ENCODE data around the gene TPM4.
A peak's percentile ranks its signal among the peaks of the same experiment; 100 is the strongest.

Gene TPM4

DNA sequence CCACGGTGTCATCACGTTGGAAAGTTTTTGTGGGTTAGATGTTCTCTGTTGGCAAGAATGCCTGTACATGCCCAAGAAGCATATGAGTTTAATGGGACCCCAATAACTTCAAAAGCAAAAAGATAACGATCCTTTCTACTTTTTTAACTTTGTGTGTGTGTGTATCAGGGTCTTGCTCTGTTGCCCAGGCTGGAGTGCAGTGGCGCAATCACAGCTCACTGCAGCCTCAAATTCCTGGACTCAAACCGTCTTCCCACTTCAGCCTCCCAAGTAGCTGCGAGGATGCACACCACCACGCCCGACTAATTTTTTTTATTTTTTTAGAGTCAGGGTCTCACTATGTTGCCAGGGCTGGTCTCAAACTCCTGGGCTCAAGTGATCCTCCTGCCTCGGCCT, 34.3 kb upstream of the TPM4 start:
- no peak for DNase-seq (ENCODE audit: low spot score)

DNA sequence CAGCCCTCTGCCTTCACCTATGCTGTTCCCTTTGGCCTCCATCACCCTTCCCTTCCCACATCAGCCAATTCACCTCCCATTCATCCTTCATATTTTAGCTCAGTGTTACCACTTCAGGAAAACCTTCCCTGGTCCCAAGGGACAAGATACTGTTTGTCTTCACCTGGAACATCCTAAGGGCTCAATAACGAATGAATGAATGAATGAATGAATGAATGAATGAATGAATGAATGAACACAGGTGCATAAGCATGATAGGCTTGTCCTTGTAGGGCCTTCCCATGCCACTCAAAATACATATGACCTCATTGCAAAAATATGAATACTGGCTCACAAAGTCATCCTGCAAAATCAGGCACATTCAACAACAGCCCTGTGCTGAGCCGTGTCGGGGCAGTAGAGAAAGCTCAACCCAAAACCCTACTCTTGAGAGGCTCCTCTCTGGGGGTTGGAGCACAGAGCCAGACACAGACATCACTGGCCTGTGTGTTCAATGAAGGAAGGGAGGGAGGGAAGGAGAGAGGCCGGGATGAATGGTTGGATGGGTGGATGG, 33.7 kb upstream of the TPM4 start:
- no peak for DNase-seq (ENCODE audit: low spot score)

- no peak for DNase-seq (ENCODE audit: low spot score)
Measured at GRCh38 chr19:16043156-16043757, 33.0 kb upstream of the TPM4 start.

DNA sequence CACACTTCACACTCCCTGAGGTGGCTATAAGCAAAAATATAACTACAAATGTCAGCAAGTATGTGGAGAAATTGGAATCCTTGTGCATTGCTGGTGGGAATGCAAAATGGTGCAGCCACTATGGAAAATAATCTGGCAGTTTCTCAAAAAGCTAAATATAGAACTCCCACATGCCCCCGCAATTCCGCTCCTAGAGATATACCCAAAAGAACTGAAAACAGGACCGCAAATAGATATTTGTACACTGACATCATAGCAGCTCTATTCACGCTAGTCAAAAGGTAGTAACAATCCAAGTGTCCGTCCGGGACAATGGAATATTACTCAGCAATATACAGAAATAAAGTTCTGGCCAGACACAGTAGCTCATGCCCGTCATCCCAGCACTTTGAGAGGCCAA, 31.5 kb upstream of the TPM4 start:
- DNase-seq (ENCODE audit: low spot score) = no peak

GRCh38 chr19:16045171-16045570, 31.1 kb upstream of the TPM4 start:
- DNase-seq (ENCODE audit: low spot score) = no peak

- DNase-seq (ENCODE audit: low spot score) = no peak
Measured at GRCh38 chr19:16045893-16046292, 30.4 kb upstream of the TPM4 start.

DNA sequence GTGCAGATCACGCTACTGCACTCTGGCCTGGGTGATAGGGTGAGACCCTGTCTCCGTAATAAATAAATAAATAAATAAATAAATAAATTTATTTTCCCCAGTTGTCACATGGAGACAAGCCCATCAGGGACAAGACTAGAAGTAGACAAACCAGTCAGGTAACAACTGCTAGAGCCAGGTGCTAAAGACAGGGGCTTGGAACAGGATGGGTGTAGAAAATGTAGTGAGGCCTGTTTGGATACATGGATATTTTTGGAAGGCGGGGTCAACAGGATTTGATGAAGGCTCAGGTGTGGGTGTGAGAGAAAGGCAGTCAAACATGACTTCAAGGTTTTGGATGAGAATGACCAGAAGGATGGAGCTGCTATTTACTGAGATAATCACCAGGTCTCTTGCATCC, 27.7 kb upstream of the TPM4 start:
- DNase-seq (ENCODE audit: low spot score) = no peak

DNA sequence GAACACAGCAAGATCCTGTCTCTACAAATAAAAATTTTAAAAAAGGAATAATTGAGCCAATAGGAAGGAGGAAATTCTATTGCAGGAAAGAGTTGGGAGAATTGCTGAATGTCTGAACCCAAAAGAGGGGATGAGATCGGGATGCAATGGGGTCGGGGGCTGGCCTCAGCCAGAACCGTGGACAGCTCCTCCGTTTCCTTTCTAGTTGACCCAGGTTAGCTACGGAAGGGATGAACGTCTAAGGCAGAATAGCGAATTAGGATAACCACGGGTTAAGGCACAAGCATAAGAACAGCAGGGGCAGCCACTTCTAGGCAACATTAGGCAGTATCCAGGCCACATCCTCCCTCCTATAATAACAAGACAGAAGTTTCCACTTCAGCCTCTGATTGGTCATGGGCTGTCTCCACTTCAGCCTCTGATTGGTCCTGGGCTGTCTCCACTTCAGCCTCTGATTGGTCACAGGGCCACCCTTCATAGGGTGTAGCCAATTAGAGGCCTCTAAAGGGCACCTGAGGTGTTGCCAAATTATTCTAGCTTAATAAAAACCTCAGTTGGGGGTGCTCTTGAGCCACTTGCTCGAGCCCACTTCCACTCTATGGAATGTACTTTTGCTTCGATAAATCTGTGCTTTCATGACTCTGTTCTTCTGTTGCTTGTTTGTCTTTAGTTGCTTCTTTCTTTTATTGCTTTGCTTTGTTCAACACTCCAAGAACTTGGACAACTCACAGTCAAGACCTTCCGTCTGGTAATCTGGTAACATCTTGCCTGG, 24.9 kb upstream of the TPM4 start:
- no peak for DNase-seq (ENCODE audit: low spot score)

GRCh38 chr19:16052353-16052752, 23.9 kb upstream of the TPM4 start:
- DNase-seq (ENCODE audit: low spot score) = no peak

GRCh38 chr19:16057062-16057461, 19.2 kb upstream of the TPM4 start:
- no peak for DNase-seq (ENCODE audit: low spot score)

- DNase-seq (ENCODE audit: low spot score) = no peak
Measured at GRCh38 chr19:16060294-16060693, 16.0 kb upstream of the TPM4 start.

DNA sequence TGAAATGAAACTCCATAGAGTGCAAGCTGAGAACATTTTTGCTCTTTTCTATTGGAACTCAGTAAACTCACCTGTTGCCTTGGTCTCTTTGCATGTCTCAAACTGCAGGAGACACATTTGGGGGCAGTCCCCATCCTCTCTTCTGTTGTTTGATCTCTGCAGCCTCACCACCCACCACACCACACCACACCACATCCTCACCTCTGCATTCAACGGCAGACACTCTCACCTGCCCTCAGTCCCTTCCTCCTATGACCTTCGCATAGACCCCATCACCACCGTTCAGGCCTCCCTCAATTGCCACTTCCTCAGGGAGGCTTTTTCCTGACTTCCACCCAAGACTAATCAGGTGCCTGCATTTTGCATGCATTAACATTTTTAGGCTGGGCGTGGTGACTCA, 14.4 kb upstream of the TPM4 start:
- DNase-seq (ENCODE audit: low spot score) = no peak

GRCh38 chr19:16062789-16063188, 13.5 kb upstream of the TPM4 start:
- DNase-seq (ENCODE audit: low spot score) = peak; percentile 68

GRCh38 chr19:16064209-16064889, 11.9 kb upstream of the TPM4 start:
- DNase-seq (ENCODE audit: low spot score) = no peak

- peak; percentile 50 for DNase-seq (ENCODE audit: low spot score)
Measured at GRCh38 chr19:16066611-16067104, 9.6 kb upstream of the TPM4 start.

DNA sequence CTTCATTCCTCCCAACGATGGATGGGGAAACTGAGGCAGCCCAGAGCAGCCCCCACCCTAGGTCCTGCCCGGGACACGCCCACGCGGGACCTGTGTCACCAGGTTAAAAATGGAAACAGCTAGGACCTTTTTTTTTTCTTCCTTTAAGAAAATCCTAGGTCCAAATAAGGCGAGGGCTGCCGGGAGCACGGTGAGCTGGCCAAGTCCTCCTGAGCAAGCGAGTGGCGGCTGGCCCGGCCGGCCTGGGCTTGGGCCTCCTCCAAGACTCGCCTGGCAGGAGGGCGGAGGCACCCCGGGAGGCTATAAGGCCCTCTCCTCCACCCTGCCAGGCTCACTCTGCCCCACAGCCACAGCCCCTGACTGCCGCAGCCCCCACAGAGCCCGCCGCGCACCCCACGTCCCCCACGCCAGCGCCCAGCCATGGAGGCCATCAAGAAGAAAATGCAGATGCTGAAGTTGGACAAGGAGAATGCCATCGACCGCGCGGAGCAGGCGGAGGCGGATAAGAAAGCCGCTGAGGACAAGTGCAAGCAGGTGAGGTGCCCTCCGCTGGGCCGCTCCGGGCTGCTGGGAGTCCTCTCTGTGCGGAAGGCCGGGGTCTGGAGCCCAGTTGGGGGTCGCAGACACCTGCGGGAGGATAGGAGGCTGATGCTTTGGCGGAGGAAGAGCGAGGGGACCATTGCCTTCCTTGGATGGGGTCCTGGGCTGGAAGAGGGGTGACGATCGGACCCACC, 8.9 kb upstream of the TPM4 start:
- DNase-seq (ENCODE audit: low spot score) = no peak

- DNase-seq (ENCODE audit: low spot score) = no peak
Measured at GRCh38 chr19:16068696-16069259, 7.5 kb upstream of the TPM4 start.

DNA sequence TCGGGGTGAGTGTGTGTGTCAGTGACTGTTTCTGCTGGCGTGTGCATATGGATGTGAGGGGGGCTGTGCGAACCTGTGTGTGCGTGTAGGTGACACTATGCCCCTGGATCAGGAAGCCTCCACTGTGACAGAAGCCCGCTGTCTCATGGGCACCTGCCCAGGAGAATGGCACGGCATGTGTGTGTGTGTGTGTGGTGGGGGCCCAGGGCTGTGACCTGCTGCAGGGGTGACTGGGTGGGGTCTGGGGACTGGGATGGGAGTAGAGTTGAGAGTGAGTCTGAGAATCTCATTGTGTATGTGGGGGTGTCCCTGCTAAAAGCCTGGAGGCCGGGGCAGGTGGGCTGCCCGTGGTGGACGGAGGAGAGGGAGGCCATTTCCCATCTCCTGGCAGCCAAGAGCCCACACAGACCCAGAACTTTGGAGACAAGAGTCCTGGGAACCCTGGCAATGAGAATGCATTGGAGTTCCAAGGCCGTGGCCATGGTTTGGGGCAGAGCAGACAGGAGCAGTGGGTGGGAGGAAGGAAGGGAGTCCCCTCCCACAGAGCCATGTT, 6.4 kb upstream of the TPM4 start:
- DNase-seq (ENCODE audit: low spot score) = no peak

- DNase-seq (ENCODE audit: low spot score) = peak; percentile 84
Measured at GRCh38 chr19:16070366-16070990, 5.8 kb upstream of the TPM4 start.

DNA sequence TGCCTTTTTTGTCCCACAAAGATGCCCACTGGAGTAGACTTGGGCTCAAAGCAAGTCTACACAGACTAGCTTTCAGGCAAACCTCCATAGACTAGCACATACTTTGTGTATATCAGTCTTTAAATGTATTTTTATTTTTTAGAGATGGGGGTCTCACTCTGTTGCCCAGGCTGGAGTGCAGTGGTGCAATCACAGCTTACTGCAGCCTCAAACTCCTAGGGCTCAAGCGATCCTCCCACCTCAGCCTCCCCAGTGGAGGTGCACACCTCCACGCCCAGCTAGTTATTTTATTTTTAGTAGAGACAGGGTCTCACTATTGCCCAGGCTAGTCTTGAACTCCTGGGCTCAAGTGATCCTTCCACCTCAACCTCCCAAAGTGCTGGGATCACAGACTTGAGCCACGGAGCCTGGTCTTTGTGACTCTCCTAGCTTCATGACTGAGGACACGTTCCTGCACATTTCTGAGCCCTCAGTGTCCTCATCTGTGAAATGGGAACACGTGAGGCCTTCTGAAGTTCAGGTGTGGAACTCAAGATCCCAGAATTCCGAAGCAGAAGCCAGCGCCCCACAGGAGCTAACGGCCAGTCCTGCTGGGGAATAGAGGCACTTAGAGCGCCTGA, 5.1 kb upstream of the TPM4 start:
- DNase-seq (ENCODE audit: low spot score) = no peak

DNA sequence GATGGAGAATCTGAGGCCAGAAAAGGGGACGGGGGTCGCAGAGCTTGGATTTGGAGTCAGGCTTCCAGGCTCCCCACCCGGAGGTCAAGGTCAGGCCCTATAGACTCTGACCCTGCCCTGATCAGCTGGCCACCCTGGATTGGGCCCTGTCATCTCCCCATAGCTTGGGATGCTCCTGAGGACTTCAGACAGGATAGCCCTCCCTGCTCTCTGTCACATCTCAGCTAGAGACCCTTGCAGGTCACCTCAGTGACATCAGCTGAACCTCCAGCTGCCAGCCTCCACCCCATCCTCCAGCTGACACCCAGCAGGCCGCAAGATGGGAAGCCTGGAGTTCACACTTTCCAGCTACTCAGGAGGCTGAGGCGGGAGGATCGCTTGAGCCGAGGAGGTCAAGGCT, 2.8 kb upstream of the TPM4 start:
- no peak for DNase-seq (ENCODE audit: low spot score)
